Prostate gland (tissue), 2 donors: ENCODE results near the gene SUPT6H. TPM values are rescaled to one million over a fixed set of nuclear protein-coding genes. Genes with fewer than 3 reads are reported as not detected.
A peak's percentile ranks its signal among the peaks of the same experiment; 100 is the strongest.

ENCODE experiments used
- DNase-seq: peaks from one replicate; pipeline ENCODE4 v3.0.0-alpha.2; 2019; ENCODE audit warnings: low spot score
- H3K27ac ChIP-seq, 2 donors: fragments of 200-600 bp; sonication (generic); 2 replicates each; pipeline ENCODE4 v1.5.1; 2017 to 2019
- H3K27me3 ChIP-seq: fragments of 200-600 bp; sonication (generic); replicated peaks from 2 replicates; pipeline ENCODE4 v1.5.1; 2019; ENCODE audit not compliant: insufficient read depth
- H3K36me3 ChIP-seq, 2 donors: fragments of 200-600 bp; sonication (generic); 1 replicate in 1 of 2; 2 replicates in 1 of 2; pipeline versions ENCODE4 v1.5.1 to v1.8.1; 2017 to 2019
- H3K4me1 ChIP-seq: fragments of 200-600 bp; sonication (generic); replicated peaks from 2 replicates; pipeline ENCODE4 v1.5.1; 2019
- H3K4me3 ChIP-seq, 2 donors: fragments of 200-600 bp; sonication (generic); 2 replicates each; pipeline ENCODE4 v1.5.1; 2017 to 2019
- H3K9me3 ChIP-seq: fragments of 200-600 bp; sonication (generic); 2 replicates; pipeline ENCODE4 v1.5.1; 2017
- POLR2A ChIP-seq: fragments of 450-650 bp; IDR thresholded peaks from one replicate; pipeline ENCODE4 v1.6.1; 2016; ENCODE audit warnings: antibody characterized with exemption, mild to moderate bottlenecking
- POLR2AphosphoS5 ChIP-seq: sonication (generic); formaldehyde crosslinking; IDR thresholded peaks from one replicate; pipeline ENCODE4 v1.6.1; 2017; ENCODE audit warnings: antibody characterized with exemption
- WGBS: methylation state at CpG from one replicate; pipeline ENCODE4 v1.1.5; 2018; 5-methylcytosine and 5-hydroxymethylcytosine counted together
- intact Hi-C: fragments of 100-400 bp; cut with DNase I; formaldehyde crosslinking; loops from one replicate; pipeline ENCODE4 v1.14.2; 2022
- total RNA-seq, 2 donors: library from RNA; depleted of rRNA; stranded (reverse); fragments of >200 nt; gene quantifications; one replicate each; pipeline ENCODE4 v1.1.0, GENCODE V29; 2016
- TF ChIP-seq, protein P1 (sequence below), 4 experiments: fragments of 200-600 bp in 2 of 4; fragments of 450-650 bp in 2 of 4; sonication (generic) in 2 of 4; IDR thresholded peaks; 1 replicate in 3 of 4; 2 replicates in 1 of 4; pipeline ENCODE4 v1.5.1; 2016 to 2019; ENCODE audit warnings: antibody characterized with exemption in 4 of 4, mild to moderate bottlenecking in 2 of 4, moderate library complexity in 2 of 4

Gene SUPT6H
- total RNA-seq, 2 donors from 2014 or later, result 52.7 to 138 TPM

GRCh38 chr17:28716740-28717577, 55.0 kb downstream of the SUPT6H start:
- Histone ChIP-seq H3K27me3 (no peaks in the 10 kb centered on the region), H3K27ac (peak overlapping the region; percentile 83 to 87), H3K4me1 (peaks cover 18% of the 10 kb centered on the region), H3K9me3 (no peaks in the 10 kb centered on the region), H3K4me3 (peak overlapping the region; percentile 42 to 43), H3K36me3 (peaks cover 0 to 10% of the 10 kb centered on the region in 2 donors)
- no peak for DNase-seq
- intact Hi-C loops, result no loop called here
- 4% methylated on average over 31 of the region's 63 CpGs for WGBS
- TF ChIP-seq, protein P1, sequence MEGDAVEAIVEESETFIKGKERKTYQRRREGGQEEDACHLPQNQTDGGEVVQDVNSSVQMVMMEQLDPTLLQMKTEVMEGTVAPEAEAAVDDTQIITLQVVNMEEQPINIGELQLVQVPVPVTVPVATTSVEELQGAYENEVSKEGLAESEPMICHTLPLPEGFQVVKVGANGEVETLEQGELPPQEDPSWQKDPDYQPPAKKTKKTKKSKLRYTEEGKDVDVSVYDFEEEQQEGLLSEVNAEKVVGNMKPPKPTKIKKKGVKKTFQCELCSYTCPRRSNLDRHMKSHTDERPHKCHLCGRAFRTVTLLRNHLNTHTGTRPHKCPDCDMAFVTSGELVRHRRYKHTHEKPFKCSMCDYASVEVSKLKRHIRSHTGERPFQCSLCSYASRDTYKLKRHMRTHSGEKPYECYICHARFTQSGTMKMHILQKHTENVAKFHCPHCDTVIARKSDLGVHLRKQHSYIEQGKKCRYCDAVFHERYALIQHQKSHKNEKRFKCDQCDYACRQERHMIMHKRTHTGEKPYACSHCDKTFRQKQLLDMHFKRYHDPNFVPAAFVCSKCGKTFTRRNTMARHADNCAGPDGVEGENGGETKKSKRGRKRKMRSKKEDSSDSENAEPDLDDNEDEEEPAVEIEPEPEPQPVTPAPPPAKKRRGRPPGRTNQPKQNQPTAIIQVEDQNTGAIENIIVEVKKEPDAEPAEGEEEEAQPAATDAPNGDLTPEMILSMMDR (IDR thresholded peaks at IDR 0.05), result no peak
- TF ChIP-seq POLR2A (no peak), POLR2AphosphoS5 (no peak)

- TF ChIP-seq, protein P1 (IDR thresholded peaks at IDR 0.05), result peak in 2 of 4 experiments; percentile 32 to 40
- peak; percentile 58 for TF ChIP-seq POLR2A
- peak; percentile 51 for TF ChIP-seq POLR2AphosphoS5
These were observed 55.8 kb downstream of the SUPT6H start, which contains the start of gene RAB34 for GRCh38 chr17:28717578-28718332. RAB34 (minus strand) TSS chr17:28717868; CDS start chr17:28717266, 602 bp downstream.

DNA sequence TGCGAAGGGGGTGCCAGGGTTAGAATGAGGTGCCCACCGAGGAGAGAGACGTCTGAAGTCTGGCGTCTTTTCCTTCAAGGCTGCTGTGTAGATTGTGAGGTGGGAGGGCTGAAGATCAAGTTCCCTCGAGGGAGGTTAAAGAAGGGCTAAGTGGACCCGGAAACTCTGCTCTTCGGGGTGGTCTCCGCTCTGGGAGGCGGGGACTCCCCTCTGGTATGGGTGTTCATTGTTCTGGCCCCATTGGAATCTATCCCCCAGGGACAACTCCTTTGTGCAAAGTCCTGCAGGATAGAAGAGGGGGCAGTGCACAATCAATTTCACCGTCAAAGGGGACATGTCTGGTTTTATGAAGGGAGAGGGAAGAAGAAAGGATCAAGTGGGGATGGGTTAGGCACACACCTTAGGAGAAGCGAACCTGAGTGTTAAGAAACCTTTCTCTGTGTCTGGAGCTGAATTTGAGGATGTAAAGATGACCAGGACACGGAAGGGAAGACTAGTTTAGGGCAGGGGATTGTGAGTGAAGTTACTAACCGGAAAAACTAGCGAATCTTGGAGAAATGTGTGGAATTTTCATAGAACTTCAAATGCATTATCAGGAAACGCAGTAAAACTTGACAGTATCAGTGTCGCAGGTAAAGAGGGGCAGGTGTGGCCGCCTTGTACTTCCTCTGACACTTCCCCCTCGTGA, 56.5 kb downstream of the SUPT6H start:
- TF ChIP-seq POLR2A (no peak), POLR2AphosphoS5 (no peak)
- TF ChIP-seq, protein P1 (IDR thresholded peaks at IDR 0.05), result no peak
- H3K4me3 ChIP-seq, result peak overlapping the region; percentile 42 to 43
- DNase-seq, result no peak
- 29% methylated on average over 18 of the region's 18 CpGs for WGBS
- H3K9me3 ChIP-seq, result no peaks in the 10 kb centered on the region
- peaks cover 30% of the 10 kb centered on the region for H3K4me1 ChIP-seq
- peak overlapping the region; percentile 83 to 87 for H3K27ac ChIP-seq
- peaks cover 5 to 14% of the 10 kb centered on the region in 2 donors for H3K36me3 ChIP-seq
- intact Hi-C loops, result no loop called here
- H3K27me3 ChIP-seq, result no peaks in the 10 kb centered on the region

More at GRCh38 chr17:28717578-28718332, 55.8 kb downstream of the SUPT6H start, which contains the start of gene RAB34:
- Histone ChIP-seq H3K9me3 (no peaks in the 10 kb centered on the region), H3K4me3 (peak within 1 kb of the TSS; percentile 42 to 43), H3K36me3 (peaks cover 3 to 10% of the 10 kb centered on the region in 2 donors), H3K27ac (peak within 1 kb of the TSS; percentile 83 to 87), H3K27me3 (no peaks in the 10 kb centered on the region), H3K4me1 (peaks cover 26% of the 10 kb centered on the region)
- peak; percentile 67 for DNase-seq
- WGBS, result 1% methylated on average over 34 of the region's 60 CpGs
- intact Hi-C loops, result no loop called here

DNA sequence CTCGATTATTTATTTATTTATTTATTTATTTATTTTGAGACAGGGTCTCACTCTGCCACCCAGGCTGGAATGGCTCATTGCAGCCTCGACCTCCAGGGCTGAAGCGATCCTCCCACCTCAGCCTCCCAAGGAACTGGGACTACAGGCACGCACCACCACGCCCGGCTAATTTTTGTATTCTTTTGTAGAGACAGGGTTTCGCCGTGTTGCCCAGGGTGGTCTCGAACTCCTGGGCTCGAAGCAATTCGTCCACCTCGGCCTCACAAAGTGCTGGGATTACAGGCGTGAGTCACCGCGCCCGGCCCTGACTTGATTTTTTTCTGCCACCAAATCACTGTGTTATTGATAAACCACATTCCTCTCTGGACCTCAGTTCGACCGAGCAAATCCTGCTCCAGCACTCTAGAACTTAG, 57.0 kb downstream of the SUPT6H start:
- intact Hi-C loops, result no loop called here
- peaks cover 30% of the 10 kb centered on the region for H3K4me1 ChIP-seq
- peak overlapping the region; percentile 75 to 79 for H3K4me3 ChIP-seq

More for the DNA sequence above, 57.0 kb downstream of the SUPT6H start:
- Histone ChIP-seq H3K27ac (peak overlapping the region; percentile 83 to 87), H3K27me3 (no peaks in the 10 kb centered on the region), H3K9me3 (no peaks in the 10 kb centered on the region), H3K36me3 (peaks cover 5 to 12% of the 10 kb centered on the region in 2 donors)
- no peak for TF ChIP-seq POLR2AphosphoS5
- no peak for TF ChIP-seq POLR2A
- TF ChIP-seq, protein P1 (IDR thresholded peaks at IDR 0.05), result no peak
- 23% methylated on average over 18 of the region's 18 CpGs for WGBS
- DNase-seq, result no peak
